Astrocyte (in vitro differentiated cells and primary cell): ENCODE data around the gene HSD3B2. TPM values are rescaled to one million over a fixed set of nuclear protein-coding genes. Genes with fewer than 3 reads are reported as not detected.
"Not testable (repeated sequence)": the region's sequence is repeated elsewhere in the genome, so short reads cannot be mapped to it uniquely, and the experiment has no call there.

Source experiments
- DNase-seq: peaks from one replicate; pipeline ENCODE4 v3.0.0-alpha.2; 2010; ENCODE audit warnings: low read depth
- FAIRE-seq: peaks from 2 replicates; lab custom pipeline; 2011; peaks lifted over from hg19 to GRCh38; lab: Jason Lieb, UNC
- H2AFZ ChIP-seq: 2 replicates; pipeline ENCODE4 v1.6.0; 2012; ENCODE audit warnings: low read depth, low read length, inconsistent platforms
- H3K27ac ChIP-seq: 2 replicates; pipeline ENCODE4 v1.5.1; 2011; ENCODE audit warnings: low read depth, low read length, inconsistent platforms
- H3K27me3 ChIP-seq: 2 replicates; pipeline ENCODE4 v1.6.0; 2011; ENCODE audit warnings: low read length, inconsistent platforms; ENCODE audit not compliant: insufficient read depth
- H3K36me3 ChIP-seq: 2 replicates; pipeline ENCODE4 v1.5.1; 2011; ENCODE audit warnings: low read length, inconsistent platforms; ENCODE audit not compliant: insufficient read depth
- H3K4me1 ChIP-seq: 2 replicates; pipeline ENCODE4 v1.5.1; 2011; ENCODE audit warnings: low read length, inconsistent platforms; ENCODE audit not compliant: insufficient read depth
- H3K4me2 ChIP-seq: 2 replicates; pipeline ENCODE4 v1.6.0; 2012; ENCODE audit warnings: low read length, inconsistent platforms
- H3K4me3 ChIP-seq: 2 replicates; pipeline ENCODE4 v1.5.1; 2011; ENCODE audit warnings: low read depth, mild to moderate bottlenecking, low read length, inconsistent platforms; ENCODE audit not compliant: insufficient read depth
- H3K79me2 ChIP-seq: 2 replicates; pipeline ENCODE4 v1.6.0; 2012; ENCODE audit warnings: mild to moderate bottlenecking, low read length, inconsistent platforms; ENCODE audit not compliant: insufficient read depth
- H3K9ac ChIP-seq: 2 replicates; pipeline ENCODE4 v1.6.0; 2012; ENCODE audit warnings: mild to moderate bottlenecking, low read length, inconsistent platforms
- H3K9me3 ChIP-seq: 2 replicates; pipeline ENCODE4 v1.5.1; 2012; ENCODE audit warnings: low read depth, mild to moderate bottlenecking, low read length, inconsistent platforms; ENCODE audit not compliant: insufficient read depth
- H4K20me1 ChIP-seq: 2 replicates; pipeline ENCODE4 v1.6.0; 2012; ENCODE audit warnings: low read length, inconsistent platforms; ENCODE audit not compliant: insufficient read depth
- H3K27ac Mint-ChIP-seq: one replicate; pipeline ENCODE4 v1.8.0; 2021; ENCODE audit warnings: mild to moderate bottlenecking, mixed read lengths; ENCODE audit not compliant: unreplicated experiment
- H3K27me3 Mint-ChIP-seq: one replicate; pipeline ENCODE4 v1.8.0; 2021; ENCODE audit warnings: low read depth, mixed read lengths; ENCODE audit not compliant: unreplicated experiment
- H3K36me3 Mint-ChIP-seq: one replicate; pipeline ENCODE4 v1.8.0; 2021; ENCODE audit warnings: low read depth, mixed read lengths; ENCODE audit not compliant: unreplicated experiment
- H3K4me1 Mint-ChIP-seq: one replicate; pipeline ENCODE4 v1.8.0; 2021; ENCODE audit warnings: low read depth, mixed read lengths; ENCODE audit not compliant: unreplicated experiment
- H3K4me3 Mint-ChIP-seq: one replicate; pipeline ENCODE4 v1.8.0; 2021; ENCODE audit warnings: mild to moderate bottlenecking, moderate library complexity, mixed read lengths; ENCODE audit not compliant: unreplicated experiment
- H3K9me3 Mint-ChIP-seq: one replicate; pipeline ENCODE4 v1.8.0; 2021; ENCODE audit warnings: mild to moderate bottlenecking, mixed read lengths; ENCODE audit not compliant: unreplicated experiment
- CTCF ChIP-seq: IDR thresholded peaks from 2 replicates; pipeline ENCODE4 v1.5.1; 2011; ENCODE audit warnings: low read depth, mild to moderate bottlenecking, inconsistent platforms, low read length, moderate library complexity; ENCODE audit not compliant: insufficient read depth
- EZH2 ChIP-seq: IDR thresholded peaks from 2 replicates; pipeline ENCODE4 v1.6.1; 2012; ENCODE audit warnings: mild to moderate bottlenecking, low read length, inconsistent platforms; ENCODE audit not compliant: insufficient read depth
- total RNA-seq: library from RNA; stranded (reverse); gene quantifications from 2 replicates; pipeline ENCODE4 v1.2.1, GENCODE V29; 2021

HSD3B2 gene
- total RNA-seq, 1 donor from 2014 or later: not detected

- Histone ChIP-seq H3K36me3 (no peaks in the 10 kb centered on the region), H3K27ac (no peak overlapping the region), H3K9ac (no peak overlapping the region), H4K20me1 (no peaks in the 10 kb centered on the region), H3K4me1 (no peaks in the 10 kb centered on the region), H3K4me3 (no peak overlapping the region), H3K27me3 (peaks cover 7% of the 10 kb centered on the region), H3K9me3 (no peaks in the 10 kb centered on the region), H3K79me2 (no peaks in the 10 kb centered on the region), H2AFZ (no peak overlapping the region), H3K4me2 (no peak overlapping the region)
- no peak for TF ChIP-seq EZH2
- no peak for TF ChIP-seq CTCF
- FAIRE-seq: no peak
- no peak overlapping the region for H3K4me3 Mint-ChIP-seq
- no peak overlapping the region for H3K27ac Mint-ChIP-seq
- peaks cover 24% of the 10 kb centered on the region for H3K4me1 Mint-ChIP-seq
- H3K27me3 Mint-ChIP-seq: peaks cover 4% of the 10 kb centered on the region
- H3K36me3 Mint-ChIP-seq: no peaks in the 10 kb centered on the region
- DNase-seq: no peak
- no peaks in the 10 kb centered on the region for H3K9me3 Mint-ChIP-seq
Measured at GRCh38 chr1:119375366-119375765, 39.6 kb upstream of the HSD3B2 start.

GRCh38 chr1:119376594-119376993 is 38.4 kb upstream of the HSD3B2 start:
- H3K36me3 Mint-ChIP-seq: no peaks in the 10 kb centered on the region
- no peak for TF ChIP-seq CTCF
- no peak for FAIRE-seq

GRCh38 chr1:119377594-119377993 is 37.4 kb upstream of the HSD3B2 start:
- not testable (repeated sequence) for H3K4me3 Mint-ChIP-seq, H3K27me3 Mint-ChIP-seq, H2AFZ ChIP-seq, DNase-seq, H3K36me3 ChIP-seq, H3K27ac Mint-ChIP-seq, H3K4me2 ChIP-seq, H3K36me3 Mint-ChIP-seq, H3K27me3 ChIP-seq, H4K20me1 ChIP-seq, H3K79me2 ChIP-seq, H3K4me1 ChIP-seq, H3K27ac ChIP-seq, H3K9me3 Mint-ChIP-seq, H3K4me3 ChIP-seq, FAIRE-seq, H3K9ac ChIP-seq, H3K9me3 ChIP-seq
- peaks cover 23% of the 10 kb centered on the region for H3K4me1 Mint-ChIP-seq

More at GRCh38 chr1:119376594-119376993, 38.4 kb upstream of the HSD3B2 start:
- no peaks in the 10 kb centered on the region for H3K4me1 ChIP-seq
- H3K9ac ChIP-seq: no peak overlapping the region
- Mint-ChIP-seq H3K27me3 (peaks cover 4% of the 10 kb centered on the region), H3K4me3 (no peak overlapping the region), H3K4me1 (peaks cover 24% of the 10 kb centered on the region), H3K27ac (no peak overlapping the region), H3K9me3 (no peaks in the 10 kb centered on the region)
- no peaks in the 10 kb centered on the region for H3K79me2 ChIP-seq
- no peaks in the 10 kb centered on the region for H3K27me3 ChIP-seq
- H3K4me3 ChIP-seq: no peak overlapping the region
- DNase-seq: no peak
- H3K9me3 ChIP-seq: no peaks in the 10 kb centered on the region
- no peak overlapping the region for H3K4me2 ChIP-seq
- H3K36me3 ChIP-seq: no peaks in the 10 kb centered on the region
- no peaks in the 10 kb centered on the region for H4K20me1 ChIP-seq
- no peak overlapping the region for H3K27ac ChIP-seq
- no peak overlapping the region for H2AFZ ChIP-seq
